GM12878 (cell line): Measurements from ENCODE around the gene FAM228B.
"Not testable (repeated sequence)": the region's sequence is repeated elsewhere in the genome, so short reads cannot be mapped to it uniquely, and the experiment has no call there.

ENCODE experiments used
- CTCF ChIP-seq, 3 experiments: IDR thresholded peaks in 2 of 3; conservative IDR thresholded peaks in 1 of 3; 2 replicates each; pipeline ENCODE4 v1.5.1; 2011; ENCODE audit warnings: low read depth in 3 of 3, low read length in 3 of 3, mild to moderate bottlenecking in 3 of 3, control low read depth in 2 of 3, moderate library complexity in 2 of 3, inconsistent platforms in 1 of 3, mixed read lengths in 1 of 3; ENCODE audit not compliant: control insufficient read depth in 2 of 3, insufficient read depth in 1 of 3; ENCODE audit errors: extremely low read depth in 1 of 3
- GABPA ChIP-seq: IDR thresholded peaks from 2 replicates; pipeline ENCODE4 v1.6.1; 2014; ENCODE audit warnings: antibody characterized with exemption, low read depth, mild to moderate bottlenecking, inconsistent platforms
- JUND ChIP-seq: IDR thresholded peaks from 2 replicates; pipeline ENCODE4 v1.6.1; 2012; ENCODE audit warnings: low read depth, mild to moderate bottlenecking, low read length, improper control_type of control experiment, moderate library complexity
- NRF1 ChIP-seq: conservative IDR thresholded peaks from 2 replicates; pipeline ENCODE4 v1.6.1; 2011; ENCODE audit warnings: mild to moderate bottlenecking, low read depth, low read length, improper control_type of control experiment

GRCh38 chr2:24140305-24140704 lies 17.0 kb downstream of the FAM228B start:
- not testable (repeated sequence) for TF ChIP-seq NRF1; JUND; CTCF (IDR thresholded peaks at IDR 0.05 in 2 of 3, conservative IDR thresholded peaks at IDR 0.05 in 1 of 3; ENCODE audit: control insufficient read depth in 2 of 3, extremely low read depth in 1 of 3, insufficient read depth in 1 of 3, low read depth in 3 of 3, low read length in 3 of 3); GABPA
